Measurements from ENCODE around the gene CCDC69. TPM values are rescaled to one million over a fixed set of nuclear protein-coding genes. Genes with fewer than 3 reads are reported as not detected.

The CCDC69 gene, protein sequence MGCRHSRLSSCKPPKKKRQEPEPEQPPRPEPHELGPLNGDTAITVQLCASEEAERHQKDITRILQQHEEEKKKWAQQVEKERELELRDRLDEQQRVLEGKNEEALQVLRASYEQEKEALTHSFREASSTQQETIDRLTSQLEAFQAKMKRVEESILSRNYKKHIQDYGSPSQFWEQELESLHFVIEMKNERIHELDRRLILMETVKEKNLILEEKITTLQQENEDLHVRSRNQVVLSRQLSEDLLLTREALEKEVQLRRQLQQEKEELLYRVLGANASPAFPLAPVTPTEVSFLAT
- 10 to 100 TPM; 24.6 to 27.6 TPM for total RNA-seq

DNA sequence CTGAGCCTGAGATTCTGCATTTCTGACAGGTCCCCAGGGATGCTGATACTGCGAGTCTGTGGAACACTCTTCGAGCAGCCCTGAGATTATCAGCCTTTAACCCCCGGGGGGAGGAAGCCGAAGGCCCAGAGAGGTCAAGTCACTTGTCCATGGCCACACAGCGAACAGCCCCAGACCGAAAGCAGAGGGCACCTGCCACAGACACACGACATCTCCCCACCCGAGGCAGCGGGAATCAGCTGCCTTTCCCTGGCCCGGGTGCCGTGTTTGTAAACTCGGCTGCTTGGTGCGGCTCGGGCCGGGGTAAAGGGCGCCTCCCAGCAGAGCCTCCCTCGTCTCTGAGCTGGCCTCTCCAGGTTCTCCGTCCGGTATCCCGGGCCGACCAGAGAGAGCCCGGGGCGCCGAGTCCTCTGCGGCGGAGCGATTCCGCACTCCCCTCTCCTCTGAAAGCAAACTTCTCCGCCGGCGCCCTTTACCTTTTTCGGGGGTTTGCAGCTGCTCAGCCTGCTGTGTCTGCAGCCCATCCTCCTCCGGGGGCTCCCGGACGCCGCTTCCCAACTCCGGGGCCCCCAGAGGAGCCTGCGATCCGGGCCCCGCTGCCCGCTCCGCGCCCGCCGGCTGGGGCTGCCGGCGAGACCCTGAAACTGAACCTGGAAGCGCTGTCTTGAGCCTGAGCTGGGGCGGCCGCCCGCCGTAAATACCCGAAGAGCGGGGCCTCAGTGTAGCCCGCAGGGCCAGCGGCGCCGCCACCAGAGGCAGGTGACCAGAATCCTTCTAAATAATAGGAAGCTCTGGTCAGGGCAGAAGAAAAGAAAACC, at the start of gene CCDC69:
CCDC69 (minus strand) TSS at position 646 of the 818 bp plus-strand sequence; CDS start at position 524, 122 bp downstream.
- ChIA-PET POLR2A (interaction anchor here (0.9 to 3.6 kb wide), 7 partner anchors 10 to 74 kb away, joined by 3 to 95 read pairs (median 4); partner anchors contain the start of gene GM2A), CTCF (interaction anchor here (0.8 to 3.5 kb wide), 17 partner anchors 8 to 112 kb away, joined by 3 to 43 read pairs (median 6); partner anchors contain the start of gene GM2A)
- H3K27ac Mint-ChIP-seq, result peak within 1 kb of the TSS; percentile 86
- DNase-seq, result peak; percentile 70
- H3K36me3 Mint-ChIP-seq, result peaks cover 3% of the 10 kb centered on the region
- peak within 1 kb of the TSS; percentile 89 for H3K4me3 Mint-ChIP-seq
- H3K9me3 Mint-ChIP-seq, result no peaks in the 10 kb centered on the region
- no peaks in the 10 kb centered on the region for H3K27me3 Mint-ChIP-seq
- H3K4me1 Mint-ChIP-seq (ENCODE audit: low read depth), result peaks cover 52% of the 10 kb centered on the region
- intact Hi-C loops (cut with micrococcal nuclease), result loop anchor here (1.0 to 2.0 kb wide), 3 partner anchors 9 to 28 kb away; no protein-coding TSS in a partner anchor

DNA sequence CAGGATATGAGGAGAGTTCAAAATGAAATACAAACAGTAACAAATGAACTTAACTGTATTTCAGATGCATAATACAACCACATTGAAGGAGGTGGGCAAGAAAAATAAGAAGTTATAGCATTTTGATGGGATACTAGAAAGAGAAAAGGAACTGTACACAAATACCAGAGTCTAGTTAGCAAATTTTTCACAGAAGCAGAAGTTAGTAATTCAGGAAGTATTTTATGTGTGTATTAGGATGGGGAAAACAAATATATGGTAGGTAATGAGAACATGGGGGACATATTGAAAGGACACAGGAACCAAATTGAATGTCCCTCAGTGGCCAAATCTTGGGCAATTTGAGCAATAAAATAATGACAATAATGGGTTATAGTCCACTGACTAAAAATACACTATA, 47.4 kb upstream of the CCDC69 start:
- intact Hi-C loops (cut with micrococcal nuclease), result loop anchor here (2.0 kb wide), 2 partner anchors 69 to 121 kb away; no protein-coding TSS in a partner anchor
- H3K9me3 Mint-ChIP-seq, result no peaks in the 10 kb centered on the region
- H3K27ac Mint-ChIP-seq, result no peak overlapping the region
- peaks cover 18% of the 10 kb centered on the region for H3K36me3 Mint-ChIP-seq
- no peaks in the 10 kb centered on the region for H3K4me1 Mint-ChIP-seq (ENCODE audit: low read depth)
- ChIA-PET CTCF (no interaction called here), POLR2A (interaction anchor here (0.6 to 1.2 kb wide), 2 partner anchors 19 to 1308 kb away, joined by 3 read pairs; partner anchors contain the start of gene GM2A)
- no peak for DNase-seq
- H3K4me3 Mint-ChIP-seq, result no peak overlapping the region
- H3K27me3 Mint-ChIP-seq, result no peaks in the 10 kb centered on the region

DNA sequence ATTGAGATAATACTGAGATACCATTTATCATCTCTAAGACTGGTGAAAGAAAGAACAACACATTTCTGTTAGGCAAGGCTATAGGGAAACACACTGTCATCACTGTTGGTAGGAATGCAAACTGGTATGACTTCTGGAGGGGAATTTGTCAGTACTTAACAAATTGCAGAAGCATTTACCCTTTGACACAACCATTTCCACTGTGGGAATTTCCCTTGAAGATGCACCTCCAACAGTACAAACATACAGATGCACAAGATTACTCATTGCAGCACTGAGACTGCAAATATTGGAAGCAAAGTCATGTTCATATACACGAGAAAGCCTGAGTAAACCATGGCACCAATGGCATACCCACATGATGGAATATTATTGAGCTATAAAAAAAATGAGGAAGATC, 46.7 kb upstream of the CCDC69 start:
- DNase-seq, result no peak
- Mint-ChIP-seq H3K36me3 (peaks cover 19% of the 10 kb centered on the region), H3K27ac (no peak overlapping the region), H3K4me1 (ENCODE audit: low read depth) (no peaks in the 10 kb centered on the region), H3K4me3 (no peak overlapping the region), H3K27me3 (no peaks in the 10 kb centered on the region), H3K9me3 (no peaks in the 10 kb centered on the region)
- CTCF ChIA-PET, result no interaction called here
- POLR2A ChIA-PET, result interaction anchor here (0.6 to 1.2 kb wide), 2 partner anchors 18 to 1308 kb away, joined by 3 read pairs; partner anchors contain the start of gene GM2A
- intact Hi-C loops (cut with micrococcal nuclease), result loop anchor here (1.0 to 2.0 kb wide), 5 partner anchors 17 to 192 kb away; partner anchors contain the start of gene GM2A

DNA sequence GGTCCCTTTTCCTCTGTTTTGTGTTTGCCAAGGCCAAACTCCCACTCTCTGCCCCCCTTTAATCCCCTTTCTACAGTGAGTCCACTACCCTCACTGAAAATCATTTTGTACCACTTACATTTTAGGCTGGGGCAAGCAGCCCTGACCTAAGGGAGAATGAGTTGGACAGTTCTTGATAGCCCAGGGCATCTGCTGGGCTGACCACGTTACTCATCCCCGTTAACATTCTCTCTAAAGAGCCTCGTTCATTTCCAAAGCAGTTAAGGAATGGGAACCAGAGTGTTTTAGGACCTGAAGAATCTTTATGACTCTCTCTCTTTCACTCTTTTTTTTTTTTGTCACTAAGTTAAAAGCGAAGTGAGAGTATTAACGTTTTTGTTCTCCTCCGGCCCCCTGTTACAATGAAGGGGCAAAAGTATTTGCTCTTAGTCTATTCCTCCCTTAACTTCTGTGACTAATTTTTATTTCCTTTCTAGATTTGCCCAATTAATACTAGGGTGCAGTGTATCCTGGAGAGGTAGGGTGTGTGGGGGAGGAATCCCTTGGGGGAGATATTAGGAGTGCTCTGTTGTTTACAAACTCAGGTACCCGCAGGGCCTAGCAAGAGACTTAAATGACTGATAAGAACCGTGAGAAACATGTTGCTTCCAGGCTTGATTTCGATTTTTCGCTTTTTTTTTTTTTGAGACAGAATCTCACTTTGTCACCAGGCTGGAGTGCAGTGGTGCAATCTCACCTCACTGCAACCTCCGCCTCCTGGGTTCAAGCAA, 43.8 kb upstream of the CCDC69 start:
- Mint-ChIP-seq H3K9me3 (no peaks in the 10 kb centered on the region), H3K36me3 (peaks cover 28% of the 10 kb centered on the region), H3K4me1 (ENCODE audit: low read depth) (peaks cover 19% of the 10 kb centered on the region), H3K27ac (no peak overlapping the region), H3K4me3 (no peak overlapping the region), H3K27me3 (no peaks in the 10 kb centered on the region)
- CTCF ChIA-PET, result no interaction called here
- DNase-seq, result no peak
- intact Hi-C loops (cut with micrococcal nuclease), result no loop called here
- POLR2A ChIA-PET, result no interaction called here

DNA sequence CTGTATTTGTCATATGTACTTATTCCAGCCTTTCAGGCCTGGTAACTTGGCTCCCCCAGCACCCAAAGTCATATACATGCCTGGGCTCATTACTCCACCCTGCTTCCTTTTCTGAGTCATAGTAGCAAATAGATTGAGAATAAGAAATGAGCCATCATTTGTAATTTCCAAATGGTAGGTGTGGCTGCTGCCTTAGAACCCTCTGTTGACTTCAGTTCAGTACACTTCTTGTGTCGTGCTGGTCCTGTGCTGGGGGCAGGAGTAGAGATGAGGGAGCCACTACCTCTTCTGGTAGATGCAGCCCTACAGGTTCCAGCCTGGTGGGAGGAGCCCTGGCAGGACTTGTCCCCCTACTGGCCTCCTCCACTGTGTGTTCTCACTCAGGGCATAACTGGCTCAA, 40.2 kb upstream of the CCDC69 start:
- no peaks in the 10 kb centered on the region for H3K9me3 Mint-ChIP-seq
- H3K36me3 Mint-ChIP-seq, result peaks cover 30% of the 10 kb centered on the region
- H3K4me3 Mint-ChIP-seq, result no peak overlapping the region
- H3K27ac Mint-ChIP-seq, result peak overlapping the region; percentile 83
- DNase-seq, result peak; percentile 67
- intact Hi-C loops (cut with micrococcal nuclease), result loop anchor here (1.0 kb wide), 1 partner anchor 11 kb away; the partner anchor contains the start of gene GM2A
- H3K27me3 Mint-ChIP-seq, result no peaks in the 10 kb centered on the region
- peaks cover 19% of the 10 kb centered on the region for H3K4me1 Mint-ChIP-seq (ENCODE audit: low read depth)
- ChIA-PET POLR2A (no interaction called here), CTCF (interaction anchor here (1.0 to 2.3 kb wide), 4 partner anchors 10 to 138 kb away, joined by 3 to 5 read pairs (median 4); partner anchors contain the start of gene GM2A)

DNA sequence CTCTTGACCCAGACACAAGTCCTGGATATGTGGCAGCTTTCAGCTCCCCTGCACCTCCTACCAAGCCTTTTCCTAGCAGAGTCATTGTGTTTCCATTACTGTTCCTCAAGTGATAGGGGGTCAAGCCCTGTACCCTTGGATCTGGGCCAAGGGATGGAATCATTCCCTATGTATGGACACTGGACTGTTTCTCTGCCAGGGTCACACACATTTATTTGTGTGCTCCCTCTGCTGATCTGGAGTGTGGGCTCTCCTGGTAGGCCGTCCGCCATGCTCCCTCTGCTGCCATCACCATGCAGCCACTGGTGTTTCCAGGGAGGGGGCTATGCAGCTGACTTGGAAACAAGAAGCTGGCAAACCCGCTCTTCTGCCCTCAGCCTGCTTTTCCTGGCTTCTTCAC, 38.6 kb upstream of the CCDC69 start:
- intact Hi-C loops (cut with micrococcal nuclease), result no loop called here
- DNase-seq, result no peak
- H3K27ac Mint-ChIP-seq, result no peak overlapping the region
- H3K4me1 Mint-ChIP-seq (ENCODE audit: low read depth), result peaks cover 21% of the 10 kb centered on the region
- H3K9me3 Mint-ChIP-seq, result no peaks in the 10 kb centered on the region
- POLR2A ChIA-PET, result no interaction called here
- CTCF ChIA-PET, result interaction anchor here (1.0 to 2.3 kb wide), 2 partner anchors 136 to 147 kb away, joined by 4 to 5 read pairs; no protein-coding TSS in a partner anchor
- peaks cover 22% of the 10 kb centered on the region for H3K36me3 Mint-ChIP-seq
- no peak overlapping the region for H3K4me3 Mint-ChIP-seq
- H3K27me3 Mint-ChIP-seq, result no peaks in the 10 kb centered on the region

DNA sequence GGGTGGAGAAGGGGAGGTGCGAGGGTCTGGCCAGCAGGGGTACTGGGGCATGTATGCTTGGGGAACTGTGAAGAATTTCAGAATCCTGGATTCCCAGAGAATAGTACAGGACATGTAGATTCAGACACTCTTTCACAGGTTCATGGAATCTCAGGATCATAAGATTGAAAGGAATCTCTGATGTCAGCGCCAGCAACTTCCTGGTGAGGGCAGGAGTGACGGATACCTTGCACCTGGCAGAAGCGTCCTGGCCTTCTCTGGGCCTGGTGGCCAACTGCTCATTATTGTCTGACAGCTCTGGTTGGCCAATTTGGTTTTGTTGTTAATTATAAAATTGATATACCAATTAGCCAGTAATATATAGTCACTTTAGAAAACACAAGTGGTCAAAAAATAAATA, 36.0 kb upstream of the CCDC69 start:
- ChIA-PET CTCF (no interaction called here), POLR2A (no interaction called here)
- H3K36me3 Mint-ChIP-seq, result peaks cover 11% of the 10 kb centered on the region

DNA sequence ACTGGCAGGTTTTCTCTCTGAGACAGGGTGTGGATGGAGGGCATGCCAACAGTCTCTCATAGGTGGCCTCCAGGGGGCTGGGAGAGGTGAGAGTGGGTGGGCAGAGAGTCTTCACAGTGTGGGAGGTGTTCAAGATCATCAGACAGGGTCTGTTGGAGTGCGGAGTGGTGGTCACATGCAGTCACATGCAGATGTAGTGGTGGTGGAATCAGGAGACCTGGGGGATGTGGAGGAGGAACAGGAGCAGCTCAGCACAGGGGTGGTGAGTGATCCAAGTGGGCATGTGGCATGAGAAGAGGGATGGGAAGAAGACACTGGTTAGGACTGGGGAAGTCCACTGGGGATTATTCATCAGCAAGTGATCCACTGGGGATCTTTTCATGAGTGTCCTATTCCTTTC, 34.9 kb upstream of the CCDC69 start:
- Mint-ChIP-seq H3K9me3 (no peaks in the 10 kb centered on the region), H3K36me3 (peaks cover 6% of the 10 kb centered on the region), H3K27ac (no peak overlapping the region), H3K4me1 (ENCODE audit: low read depth) (peaks cover 28% of the 10 kb centered on the region), H3K4me3 (no peak overlapping the region), H3K27me3 (no peaks in the 10 kb centered on the region)
- ChIA-PET CTCF (no interaction called here), POLR2A (no interaction called here)
- intact Hi-C loops (cut with micrococcal nuclease), result loop anchor here (10.0 kb wide), 1 partner anchor 474 kb away; no protein-coding TSS in a partner anchor
- DNase-seq, result no peak

More for the DNA sequence above, 36.0 kb upstream of the CCDC69 start:
- no peak overlapping the region for H3K27ac Mint-ChIP-seq
- H3K4me3 Mint-ChIP-seq, result no peak overlapping the region
- no peaks in the 10 kb centered on the region for H3K9me3 Mint-ChIP-seq
- no peak for DNase-seq
- H3K27me3 Mint-ChIP-seq, result no peaks in the 10 kb centered on the region
- peaks cover 27% of the 10 kb centered on the region for H3K4me1 Mint-ChIP-seq (ENCODE audit: low read depth)
- intact Hi-C loops (cut with micrococcal nuclease), result loop anchor here (10.0 kb wide), 1 partner anchor 475 kb away; no protein-coding TSS in a partner anchor

DNA sequence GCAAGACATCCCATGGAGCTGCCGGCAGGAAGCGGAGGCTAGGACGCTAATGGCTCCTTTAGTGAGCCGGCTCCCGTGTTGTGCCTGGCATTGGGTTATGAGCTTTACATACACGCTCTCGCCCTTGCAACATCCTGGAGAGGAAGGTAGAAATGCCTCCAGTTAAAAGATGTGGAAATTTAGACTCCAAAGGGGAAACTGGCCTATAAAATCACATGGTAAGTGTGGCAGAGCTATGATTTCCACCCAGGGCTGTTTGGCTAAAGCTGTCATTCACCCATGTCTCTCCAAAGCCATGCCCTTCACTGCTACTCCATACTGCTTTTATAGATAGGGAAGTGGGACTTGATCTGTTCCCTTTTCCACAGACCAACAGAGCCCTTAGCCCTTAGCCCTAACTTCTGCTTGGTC, 34.3 kb upstream of the CCDC69 start:
- H3K9me3 Mint-ChIP-seq, result no peaks in the 10 kb centered on the region
- intact Hi-C loops (cut with micrococcal nuclease), result loop anchor here (10.0 kb wide), 1 partner anchor 473 kb away; no protein-coding TSS in a partner anchor
- POLR2A ChIA-PET, result no interaction called here
- H3K36me3 Mint-ChIP-seq, result peaks cover 5% of the 10 kb centered on the region
- CTCF ChIA-PET, result no interaction called here
- no peaks in the 10 kb centered on the region for H3K27me3 Mint-ChIP-seq
- H3K4me3 Mint-ChIP-seq, result no peak overlapping the region
- peaks cover 28% of the 10 kb centered on the region for H3K4me1 Mint-ChIP-seq (ENCODE audit: low read depth)
- H3K27ac Mint-ChIP-seq, result no peak overlapping the region
- no peak for DNase-seq

DNA sequence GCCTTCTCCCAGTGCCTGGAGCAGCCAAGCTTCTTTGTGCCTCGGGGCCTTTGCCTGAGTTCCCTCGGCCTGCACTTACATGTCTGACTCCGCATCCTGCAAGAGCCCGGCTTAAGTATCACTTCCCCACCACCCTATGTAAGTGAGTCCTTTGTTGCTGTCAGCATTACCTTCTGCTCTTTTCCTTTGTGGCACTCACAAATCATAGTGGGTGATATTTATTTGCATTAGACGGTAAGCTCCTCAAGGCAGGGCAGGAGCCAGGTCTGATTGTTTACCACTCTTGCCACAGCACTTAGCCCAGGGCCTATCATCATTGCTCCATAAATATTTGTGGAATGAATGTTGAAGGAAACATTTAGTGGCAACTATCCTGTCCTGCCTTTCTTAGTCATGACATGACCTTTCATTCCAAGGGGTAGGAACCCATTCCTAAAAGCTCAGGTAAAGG, 33.9 kb upstream of the CCDC69 start:
- no peaks in the 10 kb centered on the region for H3K27me3 Mint-ChIP-seq
- H3K36me3 Mint-ChIP-seq, result peaks cover 3% of the 10 kb centered on the region
- POLR2A ChIA-PET, result no interaction called here

DNA sequence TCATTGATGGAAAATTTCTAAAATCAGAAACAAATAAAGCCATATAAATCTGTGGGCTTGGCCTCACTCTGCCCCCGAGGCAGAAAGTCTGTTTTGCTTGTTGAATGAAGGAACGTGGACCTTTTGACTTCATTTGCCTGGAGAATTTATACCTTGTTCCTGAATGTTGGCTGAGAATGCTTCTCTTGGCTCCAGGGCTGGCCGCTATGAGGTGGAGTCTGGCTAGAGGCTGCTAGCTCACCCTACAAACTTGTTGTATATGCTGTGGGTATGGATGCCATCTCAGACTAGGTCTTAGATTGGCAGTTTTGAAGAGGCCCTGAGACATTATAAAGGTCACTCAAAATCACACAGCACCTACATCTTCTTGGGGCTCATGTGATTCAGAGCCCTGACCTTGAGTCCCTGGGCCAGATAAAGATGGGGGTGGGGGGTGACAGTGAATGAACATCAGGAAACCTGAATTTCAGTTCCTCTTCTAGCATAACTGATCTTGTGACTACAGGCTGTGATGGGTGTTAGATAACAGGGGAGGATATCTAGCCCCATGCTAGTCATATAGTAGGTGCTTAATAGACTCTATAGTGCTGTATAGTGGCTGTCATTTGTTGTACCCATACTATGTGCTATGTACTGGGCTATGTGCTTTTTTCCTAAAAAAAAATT, 31.9 kb upstream of the CCDC69 start:
- Mint-ChIP-seq H3K4me1 (ENCODE audit: low read depth) (peaks cover 39% of the 10 kb centered on the region), H3K9me3 (no peaks in the 10 kb centered on the region), H3K27ac (no peak overlapping the region), H3K27me3 (no peaks in the 10 kb centered on the region), H3K36me3 (no peaks in the 10 kb centered on the region), H3K4me3 (no peak overlapping the region)
- CTCF ChIA-PET, result interaction anchor here (1.4 kb wide), 1 partner anchor 62 kb away, joined by 4 read pairs; no protein-coding TSS in a partner anchor
- POLR2A ChIA-PET, result no interaction called here
- intact Hi-C loops (cut with micrococcal nuclease), result loop anchor here (10.0 kb wide), 1 partner anchor 471 kb away; no protein-coding TSS in a partner anchor
- peak; percentile 7 for DNase-seq

More for the DNA sequence above, 33.9 kb upstream of the CCDC69 start:
- intact Hi-C loops (cut with micrococcal nuclease), result loop anchor here (10.0 kb wide), 1 partner anchor 473 kb away; no protein-coding TSS in a partner anchor
- H3K27ac Mint-ChIP-seq, result no peak overlapping the region
- DNase-seq, result no peak
- no peak overlapping the region for H3K4me3 Mint-ChIP-seq
- CTCF ChIA-PET, result no interaction called here
- no peaks in the 10 kb centered on the region for H3K9me3 Mint-ChIP-seq
- peaks cover 27% of the 10 kb centered on the region for H3K4me1 Mint-ChIP-seq (ENCODE audit: low read depth)
